GM12801 (cell line): ENCODE data around the gene LPP.

Experiments
- TF ChIP-seq, protein P1 (sequence below): IDR thresholded peaks from one replicate; pipeline ENCODE4 v1.5.1; 2011; ENCODE audit warnings: control low read depth; ENCODE audit not compliant: insufficient read length; ENCODE audit errors: extremely low read depth

Gene LPP

GRCh38 chr3:188421151-188421821 is 267.3 kb downstream of the LPP start:
- TF ChIP-seq, protein P1, sequence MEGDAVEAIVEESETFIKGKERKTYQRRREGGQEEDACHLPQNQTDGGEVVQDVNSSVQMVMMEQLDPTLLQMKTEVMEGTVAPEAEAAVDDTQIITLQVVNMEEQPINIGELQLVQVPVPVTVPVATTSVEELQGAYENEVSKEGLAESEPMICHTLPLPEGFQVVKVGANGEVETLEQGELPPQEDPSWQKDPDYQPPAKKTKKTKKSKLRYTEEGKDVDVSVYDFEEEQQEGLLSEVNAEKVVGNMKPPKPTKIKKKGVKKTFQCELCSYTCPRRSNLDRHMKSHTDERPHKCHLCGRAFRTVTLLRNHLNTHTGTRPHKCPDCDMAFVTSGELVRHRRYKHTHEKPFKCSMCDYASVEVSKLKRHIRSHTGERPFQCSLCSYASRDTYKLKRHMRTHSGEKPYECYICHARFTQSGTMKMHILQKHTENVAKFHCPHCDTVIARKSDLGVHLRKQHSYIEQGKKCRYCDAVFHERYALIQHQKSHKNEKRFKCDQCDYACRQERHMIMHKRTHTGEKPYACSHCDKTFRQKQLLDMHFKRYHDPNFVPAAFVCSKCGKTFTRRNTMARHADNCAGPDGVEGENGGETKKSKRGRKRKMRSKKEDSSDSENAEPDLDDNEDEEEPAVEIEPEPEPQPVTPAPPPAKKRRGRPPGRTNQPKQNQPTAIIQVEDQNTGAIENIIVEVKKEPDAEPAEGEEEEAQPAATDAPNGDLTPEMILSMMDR: no peak

- TF ChIP-seq, protein P1: no peak
Observed at GRCh38 chr3:188421836-188422540, 268.0 kb downstream of the LPP start.

GRCh38 chr3:188431040-188431439 is 277.1 kb downstream of the LPP start:
- TF ChIP-seq, protein P1: no peak

GRCh38 chr3:188431553-188431952 is 277.6 kb downstream of the LPP start:
- TF ChIP-seq, protein P1: no peak

GRCh38 chr3:188432802-188433520 is 279.0 kb downstream of the LPP start:
- TF ChIP-seq, protein P1: no peak

DNA sequence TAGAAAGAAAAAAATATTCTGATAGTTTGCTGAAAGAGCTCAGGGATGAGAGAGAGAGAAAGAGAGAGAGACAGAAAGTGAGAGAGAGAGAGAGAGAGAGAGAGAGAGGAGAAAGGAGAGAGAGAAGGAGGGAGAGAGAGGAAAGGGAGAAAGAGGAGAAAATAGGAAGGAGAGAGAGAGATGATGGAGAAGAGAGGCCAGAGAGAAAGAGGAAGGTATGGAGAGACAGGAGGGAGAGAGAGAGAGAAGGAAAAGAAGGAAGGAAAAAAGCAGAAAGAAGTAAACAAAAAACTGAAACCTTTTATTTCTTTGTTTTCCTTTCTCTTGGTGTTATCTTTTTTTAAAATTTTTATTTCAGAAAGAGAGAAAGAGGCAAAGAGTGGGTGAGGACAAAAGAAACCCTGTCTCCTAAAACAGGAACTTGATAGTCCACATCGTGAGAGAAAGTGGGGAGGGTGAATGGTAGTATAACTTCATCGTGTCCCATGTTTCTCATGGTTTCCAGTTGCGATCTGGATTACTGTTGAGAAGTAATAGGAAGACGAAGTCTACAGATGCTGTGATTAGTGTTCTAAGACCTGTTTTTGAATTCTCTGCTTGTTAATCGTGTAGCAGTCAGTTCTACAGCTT is 279.7 kb downstream of the LPP start:
- TF ChIP-seq, protein P1: no peak

DNA sequence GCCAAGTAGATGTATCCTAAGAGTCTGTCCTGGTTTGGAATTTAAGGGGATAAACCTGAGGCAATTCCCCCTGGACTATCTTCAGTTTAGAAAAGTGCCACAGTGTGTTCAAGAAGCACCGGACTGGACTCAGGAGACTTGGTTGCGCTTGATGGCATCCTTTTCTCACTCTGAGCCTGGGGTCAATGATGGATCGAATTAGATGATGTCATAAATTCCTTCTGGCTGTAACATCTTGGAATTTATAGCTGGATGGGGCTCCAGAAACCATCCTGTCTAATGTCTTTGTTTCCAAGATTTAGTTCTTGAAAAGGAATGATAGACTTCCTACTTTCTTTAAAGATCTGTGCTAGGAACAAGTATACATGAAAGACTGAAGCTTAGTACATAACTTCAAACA is 280.6 kb downstream of the LPP start:
- TF ChIP-seq, protein P1: no peak
